HG03520 (cell line): Measurements from ENCODE around the gene DTWD2.
A peak's percentile ranks its signal among the peaks of the same experiment; 100 is the strongest.
"Not testable (repeated sequence)": the region's sequence is repeated elsewhere in the genome, so short reads cannot be mapped to it uniquely, and the experiment has no call there.

Experiments
- ATAC-seq: cut with Tn5 transposase; IDR thresholded peaks from one replicate; pipeline ENCODE4 v1.9.1; 2021; ENCODE audit warnings: mild to moderate bottlenecking, moderate library complexity; ENCODE audit not compliant: unreplicated experiment

Gene DTWD2

GRCh38 chr5:118882666-118883065 is 105.7 kb downstream of the DTWD2 start:
- ATAC-seq, result no peak

- not testable (repeated sequence) for ATAC-seq
Measured at GRCh38 chr5:118876852-118877251, 111.5 kb downstream of the DTWD2 start.

- no peak for ATAC-seq
Measured at GRCh38 chr5:118875131-118875530, 113.2 kb downstream of the DTWD2 start.

- no peak for ATAC-seq
Measured at GRCh38 chr5:118873417-118873816, 114.9 kb downstream of the DTWD2 start.

GRCh38 chr5:118863345-118863744 is 125.0 kb downstream of the DTWD2 start:
- no peak for ATAC-seq

GRCh38 chr5:118862596-118862995 is 125.8 kb downstream of the DTWD2 start:
- ATAC-seq, result no peak

GRCh38 chr5:118857700-118858099 is 130.6 kb downstream of the DTWD2 start:
- no peak for ATAC-seq

GRCh38 chr5:118854819-118855218 is 133.5 kb downstream of the DTWD2 start:
- ATAC-seq, result no peak

GRCh38 chr5:118851785-118852184 is 136.6 kb downstream of the DTWD2 start:
- ATAC-seq, result not testable (repeated sequence)

- ATAC-seq, result not testable (repeated sequence)
Measured at GRCh38 chr5:118849507-118849906, 138.8 kb downstream of the DTWD2 start.

GRCh38 chr5:118844351-118844750 is 144.0 kb downstream of the DTWD2 start:
- no peak for ATAC-seq

GRCh38 chr5:118834710-118835109 is 153.6 kb downstream of the DTWD2 start:
- ATAC-seq, result no peak

GRCh38 chr5:118832974-118833373 is 155.4 kb downstream of the DTWD2 start:
- no peak for ATAC-seq

- ATAC-seq, result no peak
Measured at GRCh38 chr5:118825226-118825625, 163.1 kb downstream of the DTWD2 start.

GRCh38 chr5:118818604-118819003 is 169.7 kb downstream of the DTWD2 start:
- ATAC-seq, result peak; percentile 68

GRCh38 chr5:118808441-118808840 is 179.9 kb downstream of the DTWD2 start:
- ATAC-seq, result no peak

GRCh38 chr5:118806571-118806970 is 181.8 kb downstream of the DTWD2 start:
- no peak for ATAC-seq

- ATAC-seq, result no peak
Measured at GRCh38 chr5:118802335-118802734, 186.0 kb downstream of the DTWD2 start.

GRCh38 chr5:118796081-118796480 is 192.3 kb downstream of the DTWD2 start:
- ATAC-seq, result no peak

GRCh38 chr5:118794281-118794680 is 194.1 kb downstream of the DTWD2 start:
- ATAC-seq, result no peak

- ATAC-seq, result no peak
Measured at GRCh38 chr5:118793652-118794051, 194.7 kb downstream of the DTWD2 start.

- no peak for ATAC-seq
Measured at GRCh38 chr5:118793091-118793490, 195.3 kb downstream of the DTWD2 start.

GRCh38 chr5:118791926-118792734 is 196.2 kb downstream of the DTWD2 start:
- peak; percentile 98 for ATAC-seq
